Renal cortex interstitium (tissue), 11 donors: ENCODE data around the gene A4GALT. TPM values are rescaled to one million over a fixed set of nuclear protein-coding genes. Genes with fewer than 3 reads are reported as not detected.

Source experiments
- DNase-seq, 11 donors: peaks; one replicate each; pipeline ENCODE4 v3.0.0-alpha.2; 2013; ENCODE audit warnings: low read depth in 9 of 11, low spot score in 4 of 11; ENCODE audit errors: extremely low read depth in 1 of 11
- polyA plus RNA-seq, 3 donors: library from polyadenylated mRNA; unstranded; fragments of 120-200 nt; gene quantifications; one replicate each; pipeline ENCODE4 v1.2.1, GENCODE V29; 2013; ENCODE audit not compliant: insufficient read length in 3 of 3

Gene A4GALT
- polyA plus RNA-seq, 3 donors, result 15.2 to 22.2 (median 20.1) TPM

GRCh38 chr22:42714768-42715390 is 5.8 kb downstream of the A4GALT start:
- no peak for DNase-seq

- DNase-seq, result no peak
Measured at GRCh38 chr22:42714308-42714707, 6.4 kb downstream of the A4GALT start.

- DNase-seq, result no peak
Measured at GRCh38 chr22:42711895-42712837, 8.5 kb downstream of the A4GALT start.

- DNase-seq, result no peak
Measured at GRCh38 chr22:42711281-42711731, 9.4 kb downstream of the A4GALT start.

- DNase-seq, result no peak
Measured at GRCh38 chr22:42708417-42708816, 12.3 kb downstream of the A4GALT start.

- no peak for DNase-seq
Measured at GRCh38 chr22:42707496-42707895, 13.2 kb downstream of the A4GALT start.

- no peak for DNase-seq
Measured at GRCh38 chr22:42704896-42705295, 15.8 kb downstream of the A4GALT start.

- no peak for DNase-seq
Measured at GRCh38 chr22:42702675-42703074, 18.0 kb downstream of the A4GALT start.

- DNase-seq, result no peak
Measured at GRCh38 chr22:42701694-42702093, 19.0 kb downstream of the A4GALT start.

GRCh38 chr22:42700901-42701300 is 19.8 kb downstream of the A4GALT start:
- no peak for DNase-seq

GRCh38 chr22:42700355-42700754 is 20.3 kb downstream of the A4GALT start:
- no peak for DNase-seq

GRCh38 chr22:42699976-42700352 is 20.7 kb downstream of the A4GALT start:
- DNase-seq, result no peak

GRCh38 chr22:42699281-42699975 is 21.2 kb downstream of the A4GALT start:
- no peak for DNase-seq

- DNase-seq, result no peak
Measured at GRCh38 chr22:42697542-42698013, 23.1 kb downstream of the A4GALT start.

- DNase-seq, result no peak
Measured at GRCh38 chr22:42696331-42696967, 24.2 kb downstream of the A4GALT start.

GRCh38 chr22:42695294-42695693 is 25.4 kb downstream of the A4GALT start:
- DNase-seq, result no peak

- no peak for DNase-seq
Measured at GRCh38 chr22:42693763-42694683, 26.6 kb downstream of the A4GALT start.

- no peak for DNase-seq
Measured at GRCh38 chr22:42693055-42693762, 27.5 kb downstream of the A4GALT start.
